Smooth muscle cell (in vitro differentiated cells): ENCODE data around the gene DVL1. TPM values are rescaled to one million over a fixed set of nuclear protein-coding genes. Genes with fewer than 3 reads are reported as not detected.

Source experiments
- DNase-seq: peaks from one replicate; lab custom pipeline; 2025; ENCODE audit not compliant: unreplicated experiment; lab: John Stamatoyannopoulos, UW
- H2AFZ ChIP-seq: fragments of 200-600 bp; sonication (generic); 2 replicates; pipeline ENCODE4 v1.6.0; 2016; ENCODE audit warnings: antibody characterized with exemption, low read depth, mild to moderate bottlenecking
- H3F3A ChIP-seq: fragments of 200-600 bp; sonication (generic); 2 replicates; pipeline ENCODE4 v1.6.0; 2017; ENCODE audit warnings: antibody characterized with exemption, low read depth
- H3K27ac ChIP-seq: fragments of 200-600 bp; sonication (generic); 2 replicates; pipeline ENCODE4 v1.5.1; 2016; ENCODE audit warnings: low read depth, mild to moderate bottlenecking
- H3K27me3 ChIP-seq: fragments of 200-600 bp; sonication (generic); 2 replicates; pipeline ENCODE4 v1.6.1; 2016; ENCODE audit warnings: low read depth, mild to moderate bottlenecking
- H3K36me3 ChIP-seq: fragments of 200-600 bp; sonication (generic); 2 replicates; pipeline ENCODE4 v1.5.1; 2016; ENCODE audit warnings: low read depth
- H3K4me1 ChIP-seq: fragments of 200-600 bp; sonication (generic); 2 replicates; pipeline ENCODE4 v1.5.1; 2016; ENCODE audit warnings: low read depth
- H3K4me2 ChIP-seq: fragments of 200-600 bp; sonication (generic); 2 replicates; pipeline ENCODE4 v1.6.0; 2016; ENCODE audit warnings: mild to moderate bottlenecking
- H3K4me3 ChIP-seq: fragments of 200-600 bp; sonication (generic); 2 replicates; pipeline ENCODE4 v1.5.1; 2016; ENCODE audit warnings: mild to moderate bottlenecking
- H3K79me2 ChIP-seq: fragments of 200-600 bp; sonication (generic); 2 replicates; pipeline ENCODE4 v1.6.0; 2016; ENCODE audit warnings: low read depth, mild to moderate bottlenecking
- H3K9ac ChIP-seq: fragments of 200-600 bp; sonication (generic); 2 replicates; pipeline ENCODE4 v1.6.0; 2016; ENCODE audit warnings: low read depth
- H3K9me3 ChIP-seq: fragments of 200-600 bp; sonication (generic); replicated peaks from 2 replicates; pipeline ENCODE4 v1.5.1; 2016; ENCODE audit warnings: low read depth
- H4K20me1 ChIP-seq: fragments of 200-600 bp; sonication (generic); 2 replicates; pipeline ENCODE4 v1.6.0; 2016; ENCODE audit warnings: low read depth
- CTCF ChIP-seq: fragments of 200-600 bp; sonication (generic); IDR thresholded peaks from 2 replicates; pipeline ENCODE4 v1.5.1; 2017; ENCODE audit warnings: borderline replicate concordance, mild to moderate bottlenecking, antibody characterized with exemption; ENCODE audit not compliant: insufficient read depth, poor library complexity, severe bottlenecking
- WGBS: methylation state at CpG from one replicate; pipeline ENCODE4 v1.1.7; 2016; ENCODE audit warnings: low lambda C conversion rate; 5-methylcytosine and 5-hydroxymethylcytosine counted together
- polyA plus RNA-seq: library from polyadenylated mRNA; unstranded; fragments of >200 nt; fragmentation: Nextera tagmentation; extraction: Ambion mirVana; gene quantifications from 2 replicates; pipeline ENCODE4 v1.2.1, GENCODE V29; 2016
- total RNA-seq: library from RNA; depleted of rRNA; stranded (reverse); fragments of >200 nt; gene quantifications from 2 replicates; pipeline ENCODE4 v1.2.3, GENCODE V29; 2014

The DVL1 gene
- total and polyA plus RNA-seq, 2 experiments from 2014 or later, result 28.5 to 28.7 TPM

DNA sequence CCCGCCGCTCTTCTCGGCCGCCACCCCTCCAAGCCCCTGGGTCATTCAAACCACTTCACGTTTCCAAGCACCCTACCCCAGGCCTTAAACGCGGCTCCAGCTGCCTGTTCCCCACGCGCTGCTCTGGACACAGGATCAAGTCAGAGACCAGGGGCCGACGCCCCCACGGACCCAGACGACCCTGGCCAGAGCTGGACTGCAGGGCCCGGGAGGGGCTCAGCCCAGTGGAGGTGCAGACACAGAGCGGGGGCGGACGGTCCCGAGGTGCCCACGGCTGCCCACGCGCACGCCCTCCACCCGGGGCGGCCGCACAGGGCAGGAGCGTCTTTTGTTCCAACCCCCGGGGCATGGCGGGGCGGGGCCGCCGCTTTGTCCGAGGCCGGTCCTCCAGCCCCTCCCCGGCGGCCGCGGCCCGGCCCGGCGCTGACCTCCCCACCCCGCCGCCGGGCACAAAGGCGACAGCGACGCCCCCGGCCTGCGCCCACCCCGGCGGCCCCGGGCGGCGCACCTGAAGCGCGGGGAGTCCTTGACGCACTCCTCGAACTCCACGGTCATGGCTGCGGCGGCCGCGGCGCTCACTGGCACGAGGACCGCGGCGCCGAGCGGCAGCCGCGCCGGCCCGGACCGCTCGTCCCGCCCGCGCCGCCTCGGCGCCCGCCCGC is 41.8 kb downstream of the DVL1 start:
- Histone ChIP-seq H4K20me1 (peaks cover 74% of the 10 kb centered on the region), H3F3A (peaks cover 4% of the 10 kb centered on the region), H3K27me3 (no peaks in the 10 kb centered on the region), H3K79me2 (peaks cover 40% of the 10 kb centered on the region), H3K9me3 (no peaks in the 10 kb centered on the region), H2AFZ (no peak overlapping the region), H3K36me3 (no peaks in the 10 kb centered on the region), H3K4me2 (peak overlapping the region; percentile 99), H3K9ac (peak overlapping the region; percentile 71), H3K27ac (peak overlapping the region; percentile 29), H3K4me3 (peak overlapping the region; percentile 86), H3K4me1 (peaks cover 36% of the 10 kb centered on the region)
- WGBS, result 3% methylated on average over 32 of the region's 83 CpGs
- DNase-seq, result no peak
- no peak for TF ChIP-seq CTCF

DNA sequence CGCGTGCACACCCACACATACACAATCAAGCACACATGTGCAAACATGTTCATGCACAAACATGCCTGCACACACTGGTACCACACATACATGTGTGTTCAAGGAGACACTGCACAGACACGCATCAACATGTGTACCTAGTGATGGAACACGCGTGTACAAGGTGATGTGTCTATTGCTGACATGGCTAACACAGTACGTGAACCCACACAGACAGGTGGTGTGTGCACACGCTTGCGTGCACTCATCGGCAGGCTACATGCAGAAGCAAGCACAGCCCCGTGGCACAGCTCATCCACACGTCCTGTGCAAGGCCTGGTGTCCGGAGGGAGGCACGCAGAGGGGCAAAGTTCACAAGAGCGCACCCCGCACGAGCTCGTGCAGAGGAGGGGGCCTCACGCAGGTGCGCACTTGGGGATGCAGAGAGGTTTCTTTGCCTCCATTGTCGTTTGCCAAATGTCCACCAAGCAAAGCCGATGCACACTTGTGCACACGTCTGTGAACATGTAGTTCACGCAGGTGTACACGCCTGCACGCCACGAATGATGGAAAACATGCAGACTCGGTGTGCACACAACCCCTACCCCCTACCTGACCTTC is 42.5 kb downstream of the DVL1 start:
- WGBS, result 60% methylated on average over 27 of the region's 27 CpGs
- H3K79me2 ChIP-seq, result peaks cover 40% of the 10 kb centered on the region

DNA sequence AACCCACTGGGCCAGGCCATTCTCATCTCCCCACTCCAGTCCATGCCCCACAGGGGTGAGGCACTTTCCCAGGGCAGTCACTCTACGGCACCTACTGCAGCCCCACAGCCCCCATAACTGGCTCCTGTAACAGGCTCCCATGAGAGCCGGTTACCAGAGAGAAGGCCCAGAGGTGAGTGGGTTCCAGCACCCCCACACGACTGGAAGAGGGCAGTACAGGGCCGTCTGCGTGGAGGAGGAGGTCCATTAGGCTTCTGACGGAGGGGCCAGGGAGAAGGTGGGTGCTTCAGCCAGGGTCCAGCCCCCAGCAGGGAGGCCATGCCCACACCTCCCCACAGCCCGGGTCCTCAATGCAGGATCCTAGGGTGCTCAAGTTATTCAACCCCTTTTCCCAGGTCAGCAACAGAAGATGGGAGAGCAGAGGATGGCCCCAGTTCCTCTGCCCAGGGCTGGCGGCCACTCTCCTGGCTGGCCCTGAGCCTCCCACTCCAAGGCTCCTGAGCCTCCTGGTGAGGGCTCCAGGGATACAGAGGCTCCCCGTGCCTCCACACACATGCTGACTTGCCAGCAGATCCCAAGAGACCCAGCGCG is 43.1 kb downstream of the DVL1 start:
- Histone ChIP-seq H3K27me3 (no peaks in the 10 kb centered on the region), H2AFZ (no peak overlapping the region), H3K9ac (peak overlapping the region; percentile 15), H3K79me2 (peaks cover 40% of the 10 kb centered on the region), H3K36me3 (no peaks in the 10 kb centered on the region), H3K9me3 (no peaks in the 10 kb centered on the region), H3K27ac (peak overlapping the region; percentile 75), H3K4me3 (peak overlapping the region; percentile 86), H3F3A (peaks cover 4% of the 10 kb centered on the region), H3K4me1 (peaks cover 36% of the 10 kb centered on the region), H4K20me1 (peaks cover 81% of the 10 kb centered on the region), H3K4me2 (peak overlapping the region; percentile 99)
- TF ChIP-seq CTCF, result peak; percentile 9
- WGBS, result 55% methylated on average over 11 of the region's 11 CpGs
- no peak for DNase-seq

More for the DNA sequence above, 42.5 kb downstream of the DVL1 start:
- no peak for TF ChIP-seq CTCF
- Histone ChIP-seq H3K4me2 (peak overlapping the region; percentile 99), H3K27ac (peak overlapping the region; percentile 29), H3F3A (peaks cover 4% of the 10 kb centered on the region), H3K9ac (peak overlapping the region; percentile 71), H3K9me3 (no peaks in the 10 kb centered on the region), H4K20me1 (peaks cover 80% of the 10 kb centered on the region), H2AFZ (no peak overlapping the region), H3K4me1 (peaks cover 36% of the 10 kb centered on the region), H3K4me3 (peak overlapping the region; percentile 86), H3K36me3 (no peaks in the 10 kb centered on the region), H3K27me3 (no peaks in the 10 kb centered on the region)
- no peak for DNase-seq
